Kasumi-1 (cell line): ENCODE data around the gene CIDEA.

Experiments used
- DNase-seq, 2 experiments: peaks; one replicate each; lab custom pipeline; 2025; lab: John Stamatoyannopoulos, UW

CIDEA gene

GRCh38 chr18:12301263-12302005 lies 47.3 kb downstream of the CIDEA start:
- no peak for DNase-seq

DNA sequence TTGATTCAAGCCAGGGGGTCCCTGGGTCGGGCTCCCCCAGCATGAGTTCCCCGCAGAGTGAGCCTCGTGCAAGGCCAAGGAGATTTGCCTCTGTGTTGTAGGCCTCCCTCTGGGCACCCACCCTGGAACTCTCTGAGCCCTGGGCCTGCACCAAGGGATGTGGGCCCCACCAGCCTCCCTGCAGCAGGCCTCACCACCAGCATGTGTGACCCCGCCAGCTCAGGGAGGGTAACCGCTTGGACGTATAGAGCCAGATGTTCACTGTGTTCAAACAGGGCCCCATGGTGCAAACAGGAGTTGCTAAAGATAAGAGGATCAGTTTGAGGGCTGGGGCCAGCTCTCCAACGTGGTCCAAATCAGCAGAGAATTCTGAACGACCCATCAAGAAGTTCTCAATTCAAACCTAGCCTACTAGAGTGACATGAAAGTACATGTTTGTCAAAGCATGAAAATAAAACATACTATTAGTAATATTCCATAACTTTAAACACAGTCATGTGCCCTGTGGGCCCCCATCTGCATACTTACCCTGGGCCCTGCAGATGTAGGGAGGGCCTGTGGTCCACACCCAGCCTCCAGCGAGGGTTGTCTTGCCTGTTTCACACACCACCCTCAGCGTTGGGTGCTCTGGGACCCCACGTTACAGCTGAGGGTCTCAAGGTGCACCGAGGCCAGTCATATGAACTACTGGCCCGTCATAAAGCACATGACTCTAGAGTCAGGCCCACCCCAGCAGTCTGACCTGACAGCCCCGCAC lies 48.4 kb downstream of the CIDEA start:
- no peak for DNase-seq

DNA sequence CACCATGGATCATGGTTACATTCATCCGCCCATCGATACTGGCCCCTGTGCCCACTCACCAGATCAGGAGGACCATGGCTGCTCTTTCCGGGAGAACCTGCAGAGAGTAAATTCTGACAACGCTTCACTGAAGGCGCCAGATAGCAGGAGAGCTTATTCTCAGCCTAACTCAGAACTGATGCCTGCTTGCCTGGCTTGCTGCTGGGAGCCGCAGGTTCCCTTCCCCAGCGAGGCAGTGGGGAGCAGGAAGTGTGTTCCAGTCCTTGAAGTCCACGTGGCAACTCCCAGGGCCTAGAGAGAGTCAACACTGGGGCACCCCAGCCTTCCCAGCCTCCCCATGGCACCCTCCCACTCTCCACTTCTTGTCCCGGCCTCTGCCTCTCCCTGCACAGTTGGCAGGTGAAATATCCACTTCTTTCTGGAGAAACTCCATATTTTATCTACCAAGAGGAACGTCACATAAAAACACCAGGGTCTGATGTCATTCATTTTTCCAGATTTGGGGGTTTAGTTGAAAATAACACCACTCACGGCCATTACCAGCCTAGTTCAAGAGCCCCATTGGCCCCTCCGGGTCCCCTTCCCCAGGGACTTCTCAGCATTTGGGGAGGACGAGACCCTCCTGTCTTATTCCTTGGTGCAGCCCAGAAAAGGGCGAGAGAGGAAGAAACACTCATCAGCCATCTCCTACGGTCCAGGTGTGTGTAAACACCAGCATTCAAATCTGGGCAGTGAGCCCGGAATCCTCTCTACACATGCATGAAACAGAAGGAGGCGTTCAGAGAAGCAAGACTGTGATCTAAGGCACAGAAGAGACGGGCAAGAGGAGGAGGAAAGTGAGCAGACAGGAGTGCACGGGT lies 50.4 kb downstream of the CIDEA start:
- no peak for DNase-seq

DNA sequence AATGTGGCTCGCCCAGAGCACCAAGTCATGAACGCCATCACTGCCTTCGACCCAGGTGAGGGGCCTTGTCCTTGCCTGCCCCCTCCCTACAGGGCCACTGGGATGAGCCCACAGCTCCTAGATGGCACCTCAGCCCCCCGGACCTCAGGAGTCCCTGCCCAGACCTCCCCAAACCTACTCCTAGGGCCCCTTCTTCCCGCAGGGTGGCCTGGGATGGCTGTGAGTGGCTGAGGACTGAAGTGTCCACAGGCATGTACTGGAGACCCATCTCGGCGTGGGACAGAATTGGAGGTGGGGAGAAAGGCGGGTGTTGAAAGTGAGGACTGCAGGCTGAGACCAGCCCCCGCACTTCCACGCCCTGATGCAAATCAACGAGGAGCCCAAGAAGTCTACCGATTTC lies 51.0 kb downstream of the CIDEA start:
- DNase-seq, result no peak

- no peak for DNase-seq
Measured at GRCh38 chr18:12305930-12306629, 51.9 kb downstream of the CIDEA start.

GRCh38 chr18:12306752-12307700 lies 52.9 kb downstream of the CIDEA start:
- peak; percentile 69 to 74 for DNase-seq

GRCh38 chr18:12307701-12308385 lies 53.7 kb downstream of the CIDEA start, which contains the start of gene TUBB6:
Gene TUBB6, plus strand, starts transcription at chr18:12308241. Its CDS starts 52 bp downstream, at chr18:12308293.
- peak; percentile 81 to 86 for DNase-seq

GRCh38 chr18:12308386-12309100 lies 54.4 kb downstream of the CIDEA start:
- DNase-seq, result peak; percentile 46 to 73

GRCh38 chr18:12309683-12310198 lies 55.6 kb downstream of the CIDEA start:
- no peak for DNase-seq

DNA sequence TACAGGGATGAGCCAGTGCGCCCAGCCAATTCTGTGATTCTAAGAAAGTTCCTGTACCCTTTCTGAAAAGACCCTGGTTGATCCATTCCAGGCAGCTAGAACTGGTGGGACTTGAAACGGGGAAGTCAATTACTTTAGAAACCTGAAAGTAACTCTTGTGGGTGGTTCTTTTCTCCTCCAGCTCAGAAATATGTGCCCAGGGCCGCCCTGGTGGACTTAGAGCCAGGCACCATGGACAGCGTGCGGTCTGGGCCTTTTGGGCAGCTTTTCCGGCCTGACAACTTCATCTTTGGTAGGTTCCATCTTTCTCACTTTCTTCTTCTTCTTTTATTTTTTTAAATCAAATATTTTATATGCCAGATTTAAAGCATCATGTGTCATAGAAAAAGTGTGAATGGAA lies 56.6 kb downstream of the CIDEA start:
- DNase-seq, result no peak

DNA sequence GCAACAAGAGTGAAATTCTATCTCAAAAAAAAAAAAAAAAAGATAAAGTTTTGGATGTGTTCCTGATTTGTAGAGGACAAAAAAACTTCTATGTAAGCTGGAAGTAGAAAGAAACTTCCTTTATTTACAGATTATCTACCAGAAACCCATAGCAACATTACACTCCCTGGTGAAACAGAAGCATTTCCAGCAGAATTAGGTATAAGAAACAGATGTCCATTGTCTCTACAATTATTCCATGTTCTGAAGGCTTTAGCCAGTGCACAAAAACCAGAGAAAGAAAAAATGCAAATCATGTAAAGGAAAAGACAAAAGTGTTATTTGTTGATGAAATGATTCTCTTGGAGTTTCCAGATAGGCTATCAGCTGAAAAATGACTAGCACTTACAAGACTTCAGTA lies 58.8 kb downstream of the CIDEA start:
- DNase-seq, result no peak

GRCh38 chr18:12313530-12314245 lies 59.5 kb downstream of the CIDEA start:
- no peak for DNase-seq

- peak in 1 of 2 experiments; percentile 22 for DNase-seq
Measured at GRCh38 chr18:12314591-12315305, 60.6 kb downstream of the CIDEA start.

GRCh38 chr18:12315490-12315889 lies 61.3 kb downstream of the CIDEA start:
- no peak for DNase-seq

GRCh38 chr18:12315911-12316310 lies 61.8 kb downstream of the CIDEA start:
- DNase-seq, result no peak

DNA sequence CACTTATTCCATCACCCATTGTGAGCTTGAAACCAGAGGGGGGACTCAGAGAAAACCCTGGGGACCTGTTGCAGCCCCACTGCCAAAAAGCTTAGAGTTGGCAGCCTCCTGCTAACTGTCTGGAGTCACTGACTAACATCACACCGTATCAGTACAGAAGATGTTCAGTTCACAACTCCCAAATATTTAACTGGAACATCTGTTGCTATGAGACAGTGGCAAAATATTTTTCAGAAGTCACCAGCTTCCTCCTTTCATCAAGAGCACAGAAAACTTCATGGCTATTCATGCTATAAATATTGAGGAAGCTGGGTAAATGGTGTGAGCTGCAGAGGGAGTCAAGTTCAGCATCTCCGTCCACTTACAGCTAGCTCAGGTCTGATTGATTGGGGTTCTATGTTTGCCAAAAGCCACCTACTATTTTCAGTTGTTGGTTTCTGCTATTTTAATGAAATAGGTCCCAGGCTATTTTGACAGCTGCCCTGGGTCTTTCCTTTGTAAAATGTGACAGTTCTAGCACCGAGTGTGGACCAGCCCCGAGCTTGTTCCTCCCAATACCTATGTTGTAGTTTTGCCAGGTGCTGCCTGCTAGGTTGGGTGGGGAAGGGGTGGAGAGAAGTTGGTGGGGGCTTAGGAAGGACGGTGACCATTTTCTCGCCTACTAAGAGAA lies 63.6 kb downstream of the CIDEA start:
- DNase-seq, result peak; percentile 60 to 67

DNA sequence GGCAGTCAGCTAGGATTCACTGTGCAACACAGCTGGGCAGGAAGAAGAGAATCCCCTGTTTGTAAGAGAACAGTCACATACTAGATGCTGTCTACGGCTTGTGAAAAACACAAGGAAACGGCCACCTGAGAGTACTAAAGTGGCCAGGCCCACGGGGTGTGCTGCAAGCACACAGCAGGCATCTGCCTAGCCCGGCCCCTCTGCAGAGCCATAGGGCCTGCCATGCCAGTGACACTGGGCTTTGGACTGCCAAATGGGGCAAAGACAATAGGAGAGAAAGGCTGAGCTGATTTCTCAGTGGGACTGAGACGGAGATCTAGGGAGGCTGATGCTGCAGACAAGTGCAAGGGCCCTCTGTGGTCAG lies 64.2 kb downstream of the CIDEA start:
- DNase-seq, result no peak
